CD4-positive, alpha-beta T cell treated with Interleukin-1 beta for 1 hour (primary cell): ENCODE measurements around the gene KLC4.
A peak's percentile ranks its signal among the peaks of the same experiment; 100 is the strongest.
"Not testable (repeated sequence)": the region's sequence is repeated elsewhere in the genome, so short reads cannot be mapped to it uniquely, and the experiment has no call there.

Source experiments
- DNase-seq, 2 donors: peaks; one replicate each; pipeline ENCODE4 v3.0.0-alpha.2; 2020 to 2022

The KLC4 gene

GRCh38 chr6:43037197-43037596, 22.2 kb upstream of the KLC4 start:
- no peak for DNase-seq

- DNase-seq, result no peak
Observed at GRCh38 chr6:43037706-43038105, 21.7 kb upstream of the KLC4 start.

GRCh38 chr6:43038727-43039126, 20.7 kb upstream of the KLC4 start:
- DNase-seq, result no peak

- no peak for DNase-seq
Observed at GRCh38 chr6:43040542-43041257, 18.7 kb upstream of the KLC4 start.

- DNase-seq, result not testable (repeated sequence)
Observed at GRCh38 chr6:43041475-43041874, 18.0 kb upstream of the KLC4 start.

- no peak for DNase-seq
Observed at GRCh38 chr6:43043310-43043709, 16.1 kb upstream of the KLC4 start.

GRCh38 chr6:43045371-43045930, 14.0 kb upstream of the KLC4 start:
- DNase-seq, result no peak

GRCh38 chr6:43047998-43048397, 11.4 kb upstream of the KLC4 start:
- no peak for DNase-seq

GRCh38 chr6:43050981-43051380, 8.4 kb upstream of the KLC4 start:
- no peak for DNase-seq

- DNase-seq, result no peak
Observed at GRCh38 chr6:43052225-43052841, 7.1 kb upstream of the KLC4 start.

- DNase-seq, result peak in 1 of 2 donors; percentile 6
Observed at GRCh38 chr6:43052842-43053544, 6.4 kb upstream of the KLC4 start.

GRCh38 chr6:43053545-43054205, 5.8 kb upstream of the KLC4 start, which contains the start of gene CUL7:
Gene CUL7 (minus strand): TSS chr6:43053851. CDS start chr6:43052788, 1,063 bp downstream.
- peak; percentile 88 to 92 for DNase-seq

- DNase-seq, result no peak
Observed at GRCh38 chr6:43054206-43054943, 5.1 kb upstream of the KLC4 start.

- DNase-seq, result no peak
Observed at GRCh38 chr6:43055966-43056365, 3.5 kb upstream of the KLC4 start.

- no peak for DNase-seq
Observed at GRCh38 chr6:43058531-43058930, 900 bp upstream of the KLC4 start.

- DNase-seq, result no peak
Observed at GRCh38 chr6:43060034-43060754, 763 bp downstream of the KLC4 start.

- no peak for DNase-seq
Observed at GRCh38 chr6:43060755-43061633, 1.6 kb downstream of the KLC4 start.

GRCh38 chr6:43061861-43062260, 2.4 kb downstream of the KLC4 start:
- no peak for DNase-seq

- no peak for DNase-seq
Observed at GRCh38 chr6:43062818-43063217, 3.4 kb downstream of the KLC4 start.

GRCh38 chr6:43070028-43070632, 10.7 kb downstream of the KLC4 start:
- peak in 1 of 2 donors; percentile 37 for DNase-seq
